ENCODE measurements around the gene OTOP2.
"Not testable (repeated sequence)": the region's sequence is repeated elsewhere in the genome, so short reads cannot be mapped to it uniquely, and the experiment has no call there.

The OTOP2 gene

DNA sequence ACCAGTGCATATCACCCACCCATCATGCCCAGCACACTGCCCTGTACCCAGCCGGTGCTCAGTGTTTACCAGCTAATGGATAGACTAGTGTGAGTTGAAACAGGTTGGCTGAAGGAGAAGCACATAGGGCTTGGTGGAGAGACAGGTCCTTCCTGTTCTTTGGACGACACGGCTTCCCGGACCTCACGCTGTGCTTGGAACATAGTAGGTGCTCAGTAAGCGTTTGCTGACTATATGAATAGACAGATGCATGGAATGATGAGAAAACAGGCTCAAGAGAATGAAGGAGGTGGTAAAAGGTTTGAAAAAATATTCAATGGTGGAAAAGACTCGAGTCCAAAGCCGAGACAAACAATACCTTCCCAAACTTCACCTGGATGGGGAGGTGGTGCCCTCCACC, 23.9 kb upstream of the OTOP2 start:
- FAIRE-seq (no peak), DNase-seq (ENCODE audit: insufficient read length, low spot score) (no peak)
- no peak for TF ChIP-seq PAX5 (IDR thresholded peaks at IDR 0.05; ENCODE audit: insufficient read depth, low read length, severe bottlenecking)
- no peak for TF ChIP-seq TAF1 (IDR thresholded peaks at IDR 0.05; ENCODE audit: low read depth, low read length)
- TF ChIP-seq POLR2AphosphoS5 (IDR thresholded peaks at IDR 0.05; ENCODE audit: low read depth, low read length): no peak
- no peak for TF ChIP-seq SPI1 (IDR thresholded peaks at IDR 0.05; ENCODE audit: low read depth, low read length)
- TF ChIP-seq POLR2A (IDR thresholded peaks at IDR 0.05; ENCODE audit: low read depth, low read length): no peak
- TF ChIP-seq POU2F2 (IDR thresholded peaks at IDR 0.05; ENCODE audit: low read depth, low read length): no peak

DNA sequence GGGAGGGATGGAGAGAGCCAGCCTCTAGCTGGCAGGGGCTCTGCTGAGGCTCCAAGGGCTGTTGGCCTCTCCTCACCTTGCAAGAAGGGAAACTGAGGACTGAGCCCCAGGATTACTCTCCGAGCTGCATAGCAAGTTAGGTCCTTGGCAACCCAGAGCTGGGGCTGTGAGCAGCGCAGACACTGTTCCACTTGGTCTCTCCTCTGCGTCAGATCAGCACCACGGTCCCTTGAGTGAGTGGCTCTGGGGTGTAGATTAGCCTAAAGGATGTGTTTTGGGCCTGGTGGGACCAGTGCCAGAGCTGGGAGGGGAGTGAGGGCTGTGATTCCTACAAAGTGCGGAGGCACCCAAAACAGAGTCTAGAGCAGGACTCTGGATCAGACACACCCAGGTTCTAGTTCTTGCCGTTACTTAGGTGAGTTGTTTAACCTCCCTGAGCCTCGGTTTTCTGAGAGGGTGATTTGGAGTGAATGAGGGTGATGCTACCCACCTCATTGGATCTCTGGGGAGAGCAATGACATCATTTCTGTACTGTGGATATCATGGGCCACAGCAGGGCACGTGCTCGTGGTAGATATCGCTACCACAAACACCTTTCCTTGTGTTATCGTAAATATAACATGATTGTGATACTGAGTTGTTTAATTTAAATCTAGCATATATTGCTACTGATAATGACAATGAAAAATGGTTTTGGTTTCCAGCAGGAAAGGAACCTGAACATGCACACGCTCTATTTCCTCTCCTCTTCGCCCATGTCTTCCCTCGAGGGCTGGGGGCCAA, 22.5 kb upstream of the OTOP2 start:
- DNase-seq (ENCODE audit: insufficient read length, low spot score) (no peak), FAIRE-seq (no peak)
- TF ChIP-seq PAX5 (IDR thresholded peaks at IDR 0.05; ENCODE audit: insufficient read depth, low read length, severe bottlenecking) (no peak), TAF1 (IDR thresholded peaks at IDR 0.05; ENCODE audit: low read depth, low read length) (no peak), POLR2A (IDR thresholded peaks at IDR 0.05; ENCODE audit: low read depth, low read length) (no peak), POLR2AphosphoS5 (IDR thresholded peaks at IDR 0.05; ENCODE audit: low read depth, low read length) (no peak), POU2F2 (IDR thresholded peaks at IDR 0.05; ENCODE audit: low read depth, low read length) (no peak), SPI1 (IDR thresholded peaks at IDR 0.05; ENCODE audit: low read depth, low read length) (no peak)

DNA sequence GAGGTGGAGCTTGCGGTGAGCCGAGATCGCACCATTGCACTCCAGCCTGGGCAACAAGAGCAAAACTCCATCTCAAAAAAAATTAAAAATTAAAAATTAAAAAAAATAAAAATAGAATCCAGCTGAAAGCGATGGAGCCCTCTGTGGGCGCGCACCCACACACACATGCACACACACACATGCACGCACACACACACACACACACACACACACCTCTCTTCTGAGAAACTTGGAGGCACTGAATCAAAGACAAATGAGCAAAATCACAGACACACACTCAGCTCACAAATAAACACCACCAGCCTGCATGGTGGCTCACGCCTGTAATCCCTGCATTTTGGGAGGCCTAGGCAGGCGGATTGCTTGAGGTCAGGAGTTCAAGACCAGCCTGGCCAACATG, 21.0 kb upstream of the OTOP2 start:
- TF ChIP-seq TAF1 (IDR thresholded peaks at IDR 0.05; ENCODE audit: low read depth, low read length): no peak
- no peak for TF ChIP-seq PAX5 (IDR thresholded peaks at IDR 0.05; ENCODE audit: insufficient read depth, low read length, severe bottlenecking)
- no peak for TF ChIP-seq SPI1 (IDR thresholded peaks at IDR 0.05; ENCODE audit: low read depth, low read length)
- no peak for TF ChIP-seq POLR2A (IDR thresholded peaks at IDR 0.05; ENCODE audit: low read depth, low read length)
- TF ChIP-seq POU2F2 (IDR thresholded peaks at IDR 0.05; ENCODE audit: low read depth, low read length): no peak
- no peak for TF ChIP-seq POLR2AphosphoS5 (IDR thresholded peaks at IDR 0.05; ENCODE audit: low read depth, low read length)
- no peak for FAIRE-seq
- no peak for DNase-seq (ENCODE audit: insufficient read length, low spot score)

DNA sequence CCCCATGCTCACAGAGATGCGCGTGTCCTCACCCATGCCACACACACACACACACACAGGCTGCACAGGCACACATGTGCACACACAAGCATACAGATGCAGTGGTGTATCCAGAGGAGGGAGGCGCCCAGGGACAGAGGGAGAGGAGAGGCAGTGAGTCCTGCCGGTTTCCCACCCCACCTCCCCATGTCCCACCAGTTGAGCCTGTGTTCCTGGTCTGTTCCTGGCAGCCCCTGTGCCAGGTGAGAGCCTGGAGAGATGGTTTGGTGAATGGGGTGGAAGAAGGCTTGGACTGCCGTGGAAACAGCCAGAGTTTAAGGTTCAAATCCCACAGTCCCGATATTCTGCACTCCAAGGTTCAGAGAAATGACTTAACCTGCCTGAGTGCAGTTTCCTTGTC, 20.4 kb upstream of the OTOP2 start:
- FAIRE-seq (no peak), DNase-seq (ENCODE audit: insufficient read length, low spot score) (no peak)
- TF ChIP-seq POLR2A (IDR thresholded peaks at IDR 0.05; ENCODE audit: low read depth, low read length) (no peak), TAF1 (IDR thresholded peaks at IDR 0.05; ENCODE audit: low read depth, low read length) (no peak), POU2F2 (IDR thresholded peaks at IDR 0.05; ENCODE audit: low read depth, low read length) (no peak), PAX5 (IDR thresholded peaks at IDR 0.05; ENCODE audit: insufficient read depth, low read length, severe bottlenecking) (no peak), SPI1 (IDR thresholded peaks at IDR 0.05; ENCODE audit: low read depth, low read length) (no peak)

DNA sequence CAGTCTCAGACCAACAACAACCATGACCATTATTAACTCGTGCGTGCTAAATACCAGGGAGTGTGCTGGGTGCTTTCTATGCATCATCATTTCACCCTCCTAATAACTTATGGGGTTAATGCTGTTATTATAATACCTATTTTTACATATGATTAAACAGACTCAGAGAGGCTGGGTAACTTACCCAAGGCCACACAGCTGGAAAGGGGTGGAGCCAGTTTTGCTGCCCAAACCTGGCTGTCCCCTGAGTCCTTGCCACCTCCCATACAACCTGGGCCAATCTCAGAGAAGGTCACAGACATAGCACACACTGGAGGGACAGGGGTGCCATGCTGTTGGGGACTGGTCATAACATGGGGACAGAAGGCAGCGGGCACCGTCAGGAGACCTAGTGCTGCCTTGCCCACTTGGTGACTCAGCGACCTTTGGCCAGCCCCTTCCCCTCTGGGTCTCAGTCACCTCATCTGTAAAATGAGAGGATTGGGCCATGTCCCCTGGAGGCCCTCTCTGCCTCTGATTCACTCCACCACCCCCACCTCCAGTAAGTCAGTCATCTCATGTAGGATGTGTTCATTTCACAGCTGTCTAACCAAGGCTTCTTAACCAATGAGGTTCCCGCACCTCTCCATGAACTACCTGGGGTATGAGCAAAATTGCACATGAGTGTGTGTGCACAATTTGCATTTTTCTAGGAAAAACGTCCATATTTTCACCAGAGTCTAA, 19.2 kb upstream of the OTOP2 start:
- no peak for DNase-seq (ENCODE audit: insufficient read length, low spot score)
- no peak for FAIRE-seq
- TF ChIP-seq POLR2A (IDR thresholded peaks at IDR 0.05; ENCODE audit: low read depth, low read length) (no peak), PAX5 (IDR thresholded peaks at IDR 0.05; ENCODE audit: insufficient read depth, low read length, severe bottlenecking) (no peak), POU2F2 (IDR thresholded peaks at IDR 0.05; ENCODE audit: low read depth, low read length) (no peak), TAF1 (IDR thresholded peaks at IDR 0.05; ENCODE audit: low read depth, low read length) (no peak), POLR2AphosphoS5 (IDR thresholded peaks at IDR 0.05; ENCODE audit: low read depth, low read length) (no peak), SPI1 (IDR thresholded peaks at IDR 0.05; ENCODE audit: low read depth, low read length) (no peak)

DNA sequence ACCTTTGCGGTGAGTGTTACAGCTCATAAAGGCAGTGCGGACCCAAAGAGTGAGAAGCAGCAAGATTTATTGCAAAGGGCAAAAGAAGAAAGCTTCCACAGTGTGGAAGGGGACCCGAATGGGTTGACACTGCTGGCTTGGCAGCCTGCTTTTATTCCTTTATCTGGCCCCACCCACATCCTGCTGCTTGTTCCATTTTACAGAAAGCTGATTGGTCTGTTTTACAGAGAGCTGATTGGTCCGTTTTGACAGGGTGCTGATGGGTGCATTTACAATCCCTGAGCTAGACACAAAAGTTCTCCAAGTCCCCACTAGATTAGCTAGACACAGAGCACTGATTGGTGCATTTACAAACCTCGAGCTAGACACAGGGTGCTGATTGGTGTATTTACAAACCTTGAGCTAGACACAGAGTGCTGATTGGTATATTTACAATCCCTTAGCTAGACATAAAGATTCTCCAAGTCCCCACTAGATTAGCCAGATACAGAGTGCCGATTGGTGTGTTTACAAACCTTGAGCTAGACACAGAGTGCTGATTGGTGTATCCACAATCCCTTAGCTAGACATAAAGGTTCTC, 17.8 kb upstream of the OTOP2 start:
- not testable (repeated sequence) for FAIRE-seq; DNase-seq (ENCODE audit: insufficient read length, low spot score)

DNA sequence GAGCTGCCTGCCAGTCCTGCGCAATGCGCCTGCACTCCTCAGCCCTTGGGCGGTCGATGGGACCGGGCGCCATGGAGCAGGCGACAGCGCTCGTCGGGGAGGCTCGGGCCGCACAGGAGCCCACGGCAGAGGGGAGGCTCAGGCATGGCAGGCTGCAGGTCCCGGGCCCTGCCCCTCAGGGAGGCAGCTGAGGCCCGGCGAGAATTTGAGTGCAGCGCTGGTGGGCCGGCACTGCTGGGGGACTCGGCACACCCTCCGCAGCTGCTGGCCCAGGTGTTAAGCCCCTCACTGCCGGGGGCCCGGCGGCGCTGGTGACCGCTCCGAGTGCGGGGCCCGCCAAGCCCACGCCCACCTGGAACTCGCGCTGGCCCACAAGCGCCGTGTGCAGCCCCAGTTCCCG, 17.1 kb upstream of the OTOP2 start:
- DNase-seq (ENCODE audit: insufficient read length, low spot score): no peak
- TF ChIP-seq PAX5 (IDR thresholded peaks at IDR 0.05; ENCODE audit: insufficient read depth, low read length, severe bottlenecking): no peak
- TF ChIP-seq POLR2A (IDR thresholded peaks at IDR 0.05; ENCODE audit: low read depth, low read length): no peak
- no peak for TF ChIP-seq SPI1 (IDR thresholded peaks at IDR 0.05; ENCODE audit: low read depth, low read length)
- TF ChIP-seq POLR2AphosphoS5 (IDR thresholded peaks at IDR 0.05; ENCODE audit: low read depth, low read length): no peak
- TF ChIP-seq POU2F2 (IDR thresholded peaks at IDR 0.05; ENCODE audit: low read depth, low read length): no peak
- TF ChIP-seq TAF1 (IDR thresholded peaks at IDR 0.05; ENCODE audit: low read depth, low read length): no peak
- no peak for FAIRE-seq

DNA sequence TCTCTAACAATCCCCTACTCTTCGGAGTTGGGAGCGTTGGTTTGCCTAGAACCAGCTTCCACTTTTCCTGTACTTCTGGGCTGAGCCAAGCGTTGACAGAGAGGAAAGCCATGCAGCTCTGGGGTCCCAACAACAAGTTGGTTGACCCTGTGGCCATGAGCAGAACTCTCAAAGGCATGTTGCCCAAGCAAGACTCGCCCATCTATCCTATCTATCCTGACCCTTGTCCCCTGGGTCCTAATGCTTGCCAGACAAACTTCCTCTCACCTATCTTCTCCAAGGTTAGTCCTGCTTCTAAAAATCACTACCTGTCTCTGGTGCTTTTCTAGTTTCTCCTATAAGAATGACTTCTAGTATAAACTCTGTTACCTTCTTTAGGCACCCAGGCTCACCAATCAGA, 15.0 kb upstream of the OTOP2 start:
- FAIRE-seq; DNase-seq (ENCODE audit: insufficient read length, low spot score): not testable (repeated sequence)

DNA sequence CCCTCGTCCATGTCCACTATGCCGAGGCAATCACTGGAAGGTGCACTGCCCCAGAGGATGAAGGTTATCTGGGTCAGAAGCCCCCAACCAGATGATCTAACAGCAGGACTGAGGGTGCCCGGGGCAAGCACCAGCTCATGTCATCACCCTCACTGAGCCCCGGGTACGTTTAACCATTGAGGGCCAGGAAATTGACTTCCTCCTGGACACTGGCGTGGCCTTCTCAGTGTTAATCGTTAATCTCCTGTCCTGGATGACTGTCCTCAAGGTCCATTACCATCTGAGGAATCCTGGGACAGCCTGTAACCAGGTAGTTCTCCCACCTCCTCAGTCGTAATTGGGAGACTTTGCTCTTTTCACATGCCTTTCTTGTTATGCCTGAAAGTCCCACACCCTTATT, 12.7 kb upstream of the OTOP2 start:
- DNase-seq (ENCODE audit: insufficient read length, low spot score); FAIRE-seq: not testable (repeated sequence)

DNA sequence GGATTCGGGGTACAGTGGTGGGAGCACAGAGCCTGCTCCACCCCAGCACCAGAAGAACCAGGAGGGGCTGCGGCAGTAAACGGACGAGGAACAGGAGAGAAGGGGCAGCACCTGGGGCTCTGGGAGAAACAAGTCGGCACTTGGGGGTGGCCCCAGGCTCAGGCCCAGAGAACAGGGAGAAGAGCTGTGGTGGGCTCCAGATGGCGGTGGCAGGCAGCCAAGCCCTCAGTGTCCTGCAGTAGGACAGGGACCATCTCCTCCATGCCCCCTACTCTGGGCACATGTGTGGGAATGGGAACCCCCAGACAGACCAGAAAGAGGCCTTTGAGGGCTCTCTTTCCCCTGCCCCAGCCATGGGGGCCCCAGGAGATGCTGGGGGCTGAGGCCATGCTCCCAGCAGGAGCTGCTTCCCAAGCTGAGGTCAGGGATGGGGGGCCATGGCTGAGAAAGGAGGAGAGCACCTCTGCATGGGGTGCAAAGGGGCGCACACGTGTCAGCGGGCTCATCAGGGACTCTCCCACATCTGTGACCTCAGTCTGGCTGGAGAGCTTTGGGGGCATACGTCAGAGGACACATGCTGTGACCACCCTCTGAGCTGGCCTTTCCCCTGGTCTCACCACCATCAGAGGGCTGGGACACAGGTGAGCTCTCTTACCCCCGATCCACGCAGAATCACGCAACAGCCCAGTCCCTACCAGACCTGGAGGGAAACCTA, 7.8 kb upstream of the OTOP2 start:
- TF ChIP-seq POLR2A (IDR thresholded peaks at IDR 0.05; ENCODE audit: low read depth, low read length): no peak
- no peak for TF ChIP-seq POLR2AphosphoS5 (IDR thresholded peaks at IDR 0.05; ENCODE audit: low read depth, low read length)
- TF ChIP-seq SPI1 (IDR thresholded peaks at IDR 0.05; ENCODE audit: low read depth, low read length): no peak
- no peak for TF ChIP-seq TAF1 (IDR thresholded peaks at IDR 0.05; ENCODE audit: low read depth, low read length)
- TF ChIP-seq POU2F2 (IDR thresholded peaks at IDR 0.05; ENCODE audit: low read depth, low read length): no peak
- TF ChIP-seq PAX5 (IDR thresholded peaks at IDR 0.05; ENCODE audit: insufficient read depth, low read length, severe bottlenecking): no peak
- no peak for FAIRE-seq
- no peak for DNase-seq (ENCODE audit: insufficient read length, low spot score)

Data from GM12891 (cell line).